Calu3 (cell line): Measurements from ENCODE around the gene DOCK11. TPM values are rescaled to one million over a fixed set of nuclear protein-coding genes. Genes with fewer than 3 reads are reported as not detected.

ENCODE experiments used
- BruUV-seq: library from RNA; stranded (reverse); fragments of 400-500 nt; replicated peaks from 2 replicates; lab custom pipeline; 2021; lab: Mats Ljungman, UMichigan
- CTCF ChIA-PET: fragments of 300-600 bp; sonication (Branson Sonifier 250); formaldehyde crosslinking; loops from one replicate; lab custom pipeline; 2022; ENCODE audit warnings: antibody characterized with exemption; lab: Charles Lee
- DNase-seq: peaks from one replicate; pipeline ENCODE4 v3.0.0; 2022
- H3K27ac Mint-ChIP-seq: one replicate; pipeline ENCODE4 v1.8.0; 2022; ENCODE audit warnings: mixed read lengths; ENCODE audit not compliant: unreplicated experiment
- H3K27me3 Mint-ChIP-seq: one replicate; pipeline ENCODE4 v1.8.0; 2022; ENCODE audit warnings: mixed read lengths; ENCODE audit not compliant: unreplicated experiment
- H3K36me3 Mint-ChIP-seq: one replicate; pipeline ENCODE4 v1.8.0; 2022; ENCODE audit warnings: mild to moderate bottlenecking, moderate library complexity, mixed read lengths; ENCODE audit not compliant: insufficient read depth, unreplicated experiment
- H3K4me1 Mint-ChIP-seq: one replicate; pipeline ENCODE4 v1.8.0; 2022; ENCODE audit warnings: mild to moderate bottlenecking, low read depth, mixed read lengths; ENCODE audit not compliant: unreplicated experiment
- H3K4me3 Mint-ChIP-seq: one replicate; pipeline ENCODE4 v1.8.0; 2022; ENCODE audit warnings: mild to moderate bottlenecking, low read depth, moderate library complexity, mixed read lengths; ENCODE audit not compliant: unreplicated experiment
- H3K9me3 Mint-ChIP-seq: one replicate; pipeline ENCODE4 v1.8.0; 2022; ENCODE audit warnings: low read depth, mixed read lengths; ENCODE audit not compliant: unreplicated experiment
- intact Hi-C: fragments of 100-400 bp; cut with micrococcal nuclease; formaldehyde crosslinking; loops from one replicate; pipeline ENCODE4 v1.10.0; 2022; ENCODE audit not compliant: unreplicated experiment
- total RNA-seq: library from RNA; stranded (reverse); gene quantifications from 2 replicates; pipeline ENCODE4 v1.2.3, GENCODE V29; 2022
- TF ChIP-seq, protein P1 (sequence below): fragments of 200-600 bp; IDR thresholded peaks from one replicate; pipeline ENCODE4 v1.8.0; 2022; ENCODE audit warnings: antibody characterized with exemption; ENCODE audit not compliant: unreplicated experiment

DOCK11 gene
- total RNA-seq, 1 experiment from 2014 or later: 1.9 TPM

DNA sequence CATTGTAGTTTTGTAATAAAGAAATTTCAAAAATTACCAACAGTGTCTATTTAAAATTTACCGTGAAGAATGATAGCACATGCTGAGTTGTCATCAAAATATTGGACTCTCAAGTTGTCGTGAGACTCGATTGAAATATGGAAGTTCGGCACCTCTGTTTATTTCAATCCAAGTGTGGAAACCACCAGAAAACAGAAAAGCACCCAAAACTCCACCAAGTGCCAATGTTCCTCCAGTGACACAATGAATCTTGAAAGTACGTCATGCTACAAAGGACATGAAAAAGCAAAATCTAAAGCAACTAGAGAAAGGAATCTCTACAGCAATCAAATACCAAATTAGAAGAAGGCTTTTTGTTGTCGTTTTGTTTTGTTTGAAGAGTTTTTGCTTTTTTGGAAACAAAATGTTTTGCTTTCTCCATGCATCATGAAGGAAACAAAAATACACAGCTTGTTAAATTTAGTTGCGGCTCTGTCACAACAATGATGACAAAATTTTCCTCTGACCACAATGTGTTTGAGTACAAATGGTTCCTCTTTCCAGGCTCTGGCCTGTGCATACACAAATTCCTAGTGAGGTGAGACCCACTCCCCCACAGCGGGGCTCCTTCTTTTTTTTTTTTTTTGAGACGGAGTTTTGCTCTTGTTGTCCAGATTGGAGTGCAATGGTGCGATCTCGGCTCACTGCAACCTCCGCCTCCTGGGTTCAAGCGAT, 222.2 kb downstream of the DOCK11 start:
- H3K27me3 Mint-ChIP-seq: no peaks in the 10 kb centered on the region
- no TSS peak for BruUV-seq
- DNase-seq: no peak
- H3K4me1 Mint-ChIP-seq: no peaks in the 10 kb centered on the region
- no peaks in the 10 kb centered on the region for H3K36me3 Mint-ChIP-seq
- CTCF ChIA-PET: no interaction called here
- intact Hi-C loops: no loop called here
- H3K4me3 Mint-ChIP-seq: no peak overlapping the region
- no peak overlapping the region for H3K27ac Mint-ChIP-seq
- TF ChIP-seq, protein P1, sequence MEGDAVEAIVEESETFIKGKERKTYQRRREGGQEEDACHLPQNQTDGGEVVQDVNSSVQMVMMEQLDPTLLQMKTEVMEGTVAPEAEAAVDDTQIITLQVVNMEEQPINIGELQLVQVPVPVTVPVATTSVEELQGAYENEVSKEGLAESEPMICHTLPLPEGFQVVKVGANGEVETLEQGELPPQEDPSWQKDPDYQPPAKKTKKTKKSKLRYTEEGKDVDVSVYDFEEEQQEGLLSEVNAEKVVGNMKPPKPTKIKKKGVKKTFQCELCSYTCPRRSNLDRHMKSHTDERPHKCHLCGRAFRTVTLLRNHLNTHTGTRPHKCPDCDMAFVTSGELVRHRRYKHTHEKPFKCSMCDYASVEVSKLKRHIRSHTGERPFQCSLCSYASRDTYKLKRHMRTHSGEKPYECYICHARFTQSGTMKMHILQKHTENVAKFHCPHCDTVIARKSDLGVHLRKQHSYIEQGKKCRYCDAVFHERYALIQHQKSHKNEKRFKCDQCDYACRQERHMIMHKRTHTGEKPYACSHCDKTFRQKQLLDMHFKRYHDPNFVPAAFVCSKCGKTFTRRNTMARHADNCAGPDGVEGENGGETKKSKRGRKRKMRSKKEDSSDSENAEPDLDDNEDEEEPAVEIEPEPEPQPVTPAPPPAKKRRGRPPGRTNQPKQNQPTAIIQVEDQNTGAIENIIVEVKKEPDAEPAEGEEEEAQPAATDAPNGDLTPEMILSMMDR: no peak
- no peaks in the 10 kb centered on the region for H3K9me3 Mint-ChIP-seq

- Mint-ChIP-seq H3K36me3 (no peaks in the 10 kb centered on the region), H3K9me3 (no peaks in the 10 kb centered on the region), H3K27me3 (no peaks in the 10 kb centered on the region), H3K4me3 (no peak overlapping the region), H3K4me1 (peaks cover 4% of the 10 kb centered on the region), H3K27ac (no peak overlapping the region)
- BruUV-seq: no TSS peak
- intact Hi-C loops: no loop called here
- CTCF ChIA-PET: no interaction called here
- DNase-seq: no peak
- TF ChIP-seq, protein P1: no peak
Observed at GRCh38 chrX:118718737-118719136, 223.1 kb downstream of the DOCK11 start.

- DNase-seq: no peak
Observed at GRCh38 chrX:118720058-118720707, 224.6 kb downstream of the DOCK11 start.

DNA sequence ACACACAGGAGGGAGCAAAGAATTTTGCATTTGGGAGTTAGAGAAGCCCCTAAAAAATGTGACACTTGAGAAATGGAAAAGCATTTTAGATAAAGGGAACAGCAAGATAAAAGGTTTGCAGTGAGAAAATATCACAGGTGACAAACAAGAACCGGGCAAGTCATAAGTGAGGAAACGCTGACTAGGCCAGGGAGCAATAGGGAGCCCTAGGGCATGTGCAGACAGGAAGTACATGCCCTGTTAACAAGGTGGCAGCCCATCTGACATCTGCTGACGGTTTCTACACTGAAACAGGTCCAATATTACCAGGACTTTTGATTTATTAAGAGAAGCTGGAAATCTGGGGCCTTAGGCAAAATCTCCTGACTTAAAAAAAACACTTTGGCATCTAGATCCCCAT, 227.8 kb downstream of the DOCK11 start:
- Mint-ChIP-seq H3K9me3 (no peaks in the 10 kb centered on the region), H3K36me3 (peaks cover 19% of the 10 kb centered on the region), H3K27me3 (no peaks in the 10 kb centered on the region), H3K4me1 (peaks cover 34% of the 10 kb centered on the region), H3K27ac (no peak overlapping the region), H3K4me3 (no peak overlapping the region)
- CTCF ChIA-PET: no interaction called here
- intact Hi-C loops: loop anchor here (10.0 kb wide), 1 partner anchor 59 kb away; no protein-coding TSS in a partner anchor
- DNase-seq: no peak
- BruUV-seq: no TSS peak
- TF ChIP-seq, protein P1: no peak

More at GRCh38 chrX:118720058-118720707, 224.6 kb downstream of the DOCK11 start:
- H3K27me3 Mint-ChIP-seq: no peaks in the 10 kb centered on the region
- no peak overlapping the region for H3K4me3 Mint-ChIP-seq
- H3K4me1 Mint-ChIP-seq: peaks cover 13% of the 10 kb centered on the region
- no peaks in the 10 kb centered on the region for H3K9me3 Mint-ChIP-seq
- TF ChIP-seq, protein P1: no peak
- intact Hi-C loops: loop anchor here (10.0 kb wide), 1 partner anchor 55 kb away; no protein-coding TSS in a partner anchor
- CTCF ChIA-PET: no interaction called here
- no peaks in the 10 kb centered on the region for H3K36me3 Mint-ChIP-seq
- BruUV-seq: no TSS peak
- no peak overlapping the region for H3K27ac Mint-ChIP-seq
